Measurements from ENCODE around the gene CLSTN2.

The CLSTN2 gene

GRCh38 chr3:140093742-140094141, 158.8 kb downstream of the CLSTN2 start:
- H3K4me1 ChIP-seq (ENCODE audit: low read length), result 0 out of 2 replicates have a peak, but pooled peaks cover 3% of the 10 kb centered on the region
- no peaks in the 10 kb centered on the region for H3K36me3 ChIP-seq (replicated peaks; ENCODE audit: insufficient read depth, low read length)
- H4K20me1 ChIP-seq (ENCODE audit: insufficient read depth, low read length), result no peaks in the 10 kb centered on the region
- no peak overlapping the region for H3K9ac ChIP-seq (ENCODE audit: low read length)
- DNase-seq, result no peak
- no peaks in the 10 kb centered on the region for H3K79me2 ChIP-seq (ENCODE audit: low read length)
- no peak overlapping the region for H3K4me3 ChIP-seq (ENCODE audit: low read length)
- no peak overlapping the region for H2AFZ ChIP-seq (ENCODE audit: low read length)
- no peaks in the 10 kb centered on the region for H3K9me3 ChIP-seq (replicated peaks; ENCODE audit: insufficient read depth, low read length)
- H3K4me2 ChIP-seq (ENCODE audit: low read depth, low read length), result no peak overlapping the region
- H3K9me2 ChIP-seq (replicated peaks; ENCODE audit: insufficient read depth, low read length), result no peaks in the 10 kb centered on the region
- TF ChIP-seq CTCF (IDR thresholded peaks at IDR 0.05; ENCODE audit: low read length), result no peak
- no peak for TF ChIP-seq EZH2phosphoT487 (IDR thresholded peaks at IDR 0.05; ENCODE audit: low read length)
- no peak for TF ChIP-seq EZH2 (optimal IDR thresholded peaks at IDR 0.05; ENCODE audit: low read depth, low read length)
- no peaks in the 10 kb centered on the region for H3F3A ChIP-seq (ENCODE audit: insufficient read depth, low read length)
- no peak overlapping the region for H3K27ac ChIP-seq (ENCODE audit: low read length)
- H3K27me3 ChIP-seq (replicated peaks; ENCODE audit: insufficient read depth, low read length), result no peaks in the 10 kb centered on the region

- Histone ChIP-seq H3K9me3 (replicated peaks; ENCODE audit: insufficient read depth, low read length) (no peaks in the 10 kb centered on the region), H3K79me2 (ENCODE audit: low read length) (no peaks in the 10 kb centered on the region), H3K27me3 (replicated peaks; ENCODE audit: insufficient read depth, low read length) (no peaks in the 10 kb centered on the region), H3K4me1 (ENCODE audit: low read length) (0 out of 2 replicates have a peak, but pooled peaks cover 3% of the 10 kb centered on the region), H3K4me2 (ENCODE audit: low read depth, low read length) (no peak overlapping the region), H3F3A (ENCODE audit: insufficient read depth, low read length) (no peaks in the 10 kb centered on the region), H3K9ac (ENCODE audit: low read length) (no peak overlapping the region), H4K20me1 (ENCODE audit: insufficient read depth, low read length) (no peaks in the 10 kb centered on the region), H3K4me3 (ENCODE audit: low read length) (no peak overlapping the region), H2AFZ (ENCODE audit: low read length) (no peak overlapping the region), H3K9me2 (replicated peaks; ENCODE audit: insufficient read depth, low read length) (no peaks in the 10 kb centered on the region), H3K36me3 (replicated peaks; ENCODE audit: insufficient read depth, low read length) (no peaks in the 10 kb centered on the region), H3K27ac (ENCODE audit: low read length) (no peak overlapping the region)
- TF ChIP-seq EZH2 (optimal IDR thresholded peaks at IDR 0.05; ENCODE audit: low read depth, low read length) (no peak), CTCF (IDR thresholded peaks at IDR 0.05; ENCODE audit: low read length) (no peak), EZH2phosphoT487 (IDR thresholded peaks at IDR 0.05; ENCODE audit: low read length) (no peak)
- no peak for DNase-seq
These were observed 159.5 kb downstream of the CLSTN2 start for GRCh38 chr3:140094487-140094886.

- H3K9ac ChIP-seq (ENCODE audit: low read length), result no peak overlapping the region
- no peak for DNase-seq
- H3K4me2 ChIP-seq (ENCODE audit: low read depth, low read length), result no peak overlapping the region
- H4K20me1 ChIP-seq (ENCODE audit: insufficient read depth, low read length), result no peaks in the 10 kb centered on the region
- H3K36me3 ChIP-seq (replicated peaks; ENCODE audit: insufficient read depth, low read length), result no peaks in the 10 kb centered on the region
- no peaks in the 10 kb centered on the region for H3K9me2 ChIP-seq (replicated peaks; ENCODE audit: insufficient read depth, low read length)
- H2AFZ ChIP-seq (ENCODE audit: low read length), result no peak overlapping the region
- H3K4me3 ChIP-seq (ENCODE audit: low read length), result no peak overlapping the region
- no peaks in the 10 kb centered on the region for H3F3A ChIP-seq (ENCODE audit: insufficient read depth, low read length)
- H3K27me3 ChIP-seq (replicated peaks; ENCODE audit: insufficient read depth, low read length), result no peaks in the 10 kb centered on the region
- no peak overlapping the region for H3K27ac ChIP-seq (ENCODE audit: low read length)
- H3K79me2 ChIP-seq (ENCODE audit: low read length), result no peaks in the 10 kb centered on the region
- no peaks in the 10 kb centered on the region for H3K9me3 ChIP-seq (replicated peaks; ENCODE audit: insufficient read depth, low read length)
- H3K4me1 ChIP-seq (ENCODE audit: low read length), result 0 out of 2 replicates have a peak, but pooled peaks cover 3% of the 10 kb centered on the region
- TF ChIP-seq EZH2 (optimal IDR thresholded peaks at IDR 0.05; ENCODE audit: low read depth, low read length) (no peak), EZH2phosphoT487 (IDR thresholded peaks at IDR 0.05; ENCODE audit: low read length) (no peak), CTCF (IDR thresholded peaks at IDR 0.05; ENCODE audit: low read length) (no peak)
These were observed 161.1 kb downstream of the CLSTN2 start for GRCh38 chr3:140096037-140096436.

Data from MM.1S (cell line).